SK-N-SH (cell line): Measurements from ENCODE around the gene MRPL53. TPM values are rescaled to one million over a fixed set of nuclear protein-coding genes. Genes with fewer than 3 reads are reported as not detected.
A peak's percentile ranks its signal among the peaks of the same experiment; 100 is the strongest.

Experiments
- CTCF ChIA-PET: fragments of 300-600, 350-600 bp; formaldehyde crosslinking; extraction: SDS; loops from one replicate; lab custom pipeline; 2021; lab: Yijun Ruan, JAX
- POLR2A ChIA-PET: fragments of 350-600 bp; sonication (Branson Sonifier 250); formaldehyde crosslinking; extraction: SDS; loops from one replicate; lab custom pipeline; 2020; ENCODE audit warnings: antibody characterized with exemption, inconsistent platforms; lab: Yijun Ruan, JAX
- DNase-seq: peaks from one replicate; pipeline ENCODE4 v3.0.0; 2012
- H2AFZ ChIP-seq: fragments of 200-600 bp; sonication (generic); 2 replicates; pipeline ENCODE4 v1.8.1; 2016; ENCODE audit warnings: antibody characterized with exemption, mild to moderate bottlenecking, low read depth
- H3F3A ChIP-seq: fragments of 200-600 bp; sonication (generic); replicated peaks from 2 replicates; pipeline ENCODE3; 2016; ENCODE audit warnings: antibody characterized with exemption, mild to moderate bottlenecking; ENCODE audit not compliant: insufficient read depth
- H3K27ac ChIP-seq, 2 experiments: fragments of 200-500 bp in 1 of 2; fragments of 200-600 bp in 1 of 2; sonication (Bioruptor generic) in 1 of 2; sonication (generic), shearing (Covaris generic) in 1 of 2; 2 replicates each; pipeline versions ENCODE4 v1.5.1 to v1.6.1; 2014 to 2016; ENCODE audit warnings: low read depth in 2 of 2, inconsistent platforms in 1 of 2, low read length in 1 of 2, mild to moderate bottlenecking in 1 of 2, mixed read lengths in 1 of 2
- H3K27me3 ChIP-seq: fragments of 200-600 bp; sonication (generic), shearing (Covaris generic); 2 replicates; pipeline ENCODE4 v1.6.1; 2016; ENCODE audit warnings: mixed run types; ENCODE audit not compliant: insufficient read depth
- H3K36me3 ChIP-seq, 2 experiments: fragments of 200-500 bp in 1 of 2; fragments of 200-600 bp in 1 of 2; sonication (Bioruptor generic) in 1 of 2; sonication (generic) in 1 of 2; replicated peaks in 1 of 2; 2 replicates each; pipeline versions ENCODE3 to v1.5.1; 2014 to 2016; ENCODE audit warnings: low read length in 1 of 2, mild to moderate bottlenecking in 1 of 2; ENCODE audit not compliant: insufficient read depth in 2 of 2, control insufficient read depth in 1 of 2
- H3K4me1 ChIP-seq, 2 experiments: fragments of 200-500 bp in 1 of 2; fragments of 200-600 bp in 1 of 2; sonication (Bioruptor generic) in 1 of 2; sonication (generic), shearing (Covaris generic) in 1 of 2; 2 replicates each; pipeline versions ENCODE4 v1.5.1 to v1.6.1; 2014 to 2016; ENCODE audit warnings: low read depth in 1 of 2, low read length in 1 of 2, mixed run types in 1 of 2; ENCODE audit not compliant: insufficient read depth in 2 of 2, control insufficient read depth in 1 of 2
- H3K4me2 ChIP-seq: fragments of 200-600 bp; sonication (generic), shearing (Covaris generic); 2 replicates; pipeline ENCODE4 v1.6.1; 2017; ENCODE audit warnings: mixed run types
- H3K4me3 ChIP-seq, 2 experiments: fragments of 200-500 bp in 1 of 2; fragments of 200-600 bp in 1 of 2; sonication (Bioruptor generic) in 1 of 2; sonication (generic), shearing (Covaris generic) in 1 of 2; 2 replicates each; pipeline versions ENCODE4 v1.5.1 to v1.8.1; 2014 to 2016; ENCODE audit warnings: low read depth in 2 of 2, inconsistent platforms in 1 of 2, low read length in 1 of 2, mild to moderate bottlenecking in 1 of 2, mixed read lengths in 1 of 2, moderate library complexity in 1 of 2
- H3K79me2 ChIP-seq: fragments of 200-600 bp; sonication (generic); 2 replicates; pipeline ENCODE4 v1.8.1; 2017; ENCODE audit warnings: mild to moderate bottlenecking; ENCODE audit not compliant: insufficient read depth
- H3K9ac ChIP-seq: fragments of 200-600 bp; sonication (generic); 2 replicates; pipeline ENCODE4 v1.6.1; 2017; ENCODE audit warnings: mixed run types
- H3K9me2 ChIP-seq: fragments of 200-600 bp; sonication (generic); 2 replicates; pipeline ENCODE4 v1.6.1; 2017; ENCODE audit warnings: mixed run types
- H3K9me3 ChIP-seq: fragments of 200-600 bp; sonication (generic); 2 replicates; pipeline ENCODE4 v1.6.1; 2017; ENCODE audit warnings: mixed run types, mild to moderate bottlenecking, moderate library complexity
- H4K20me1 ChIP-seq: fragments of 200-600 bp; sonication (generic); 2 replicates; pipeline ENCODE4 v1.6.1; 2017; ENCODE audit warnings: mild to moderate bottlenecking, mixed run types; ENCODE audit not compliant: insufficient read depth
- ELF1 ChIP-seq: IDR thresholded peaks from 2 replicates; pipeline ENCODE4 v1.4.0; 2012
- FOXJ3 ChIP-seq: sonication (generic); formaldehyde crosslinking; IDR thresholded peaks from 2 replicates; pipeline ENCODE4 v1.5.1; 2020; ENCODE audit warnings: mild to moderate bottlenecking, missing genetic modification reagents
- GABPA ChIP-seq: IDR thresholded peaks from 2 replicates; pipeline ENCODE4 v1.4.0; 2012; ENCODE audit warnings: low read depth, mild to moderate bottlenecking
- GATA2 ChIP-seq: sonication (generic); formaldehyde crosslinking; IDR thresholded peaks from 2 replicates; pipeline ENCODE4 v1.5.0; 2020; ENCODE audit warnings: mild to moderate bottlenecking, missing genetic modification reagents
- PBX3 ChIP-seq: IDR thresholded peaks from 2 replicates; pipeline ENCODE4; 2012
- POLR2AphosphoS5 ChIP-seq: IDR thresholded peaks from 2 replicates; pipeline ENCODE4 v1.6.1; 2012; ENCODE audit warnings: low read depth, low read length
- RAD21 ChIP-seq: IDR thresholded peaks from 2 replicates; pipeline ENCODE4 v1.6.1; 2012; ENCODE audit warnings: mild to moderate bottlenecking, low read length
- RFX5 ChIP-seq: IDR thresholded peaks from 2 replicates; pipeline ENCODE4 v1.6.1; 2012; ENCODE audit warnings: mild to moderate bottlenecking, improper control_type of control experiment, low read length
- TCF12 ChIP-seq: IDR thresholded peaks from 2 replicates; pipeline ENCODE4 v1.4.0; 2012
- WGBS: methylation state at CpG from one replicate; pipeline ENCODE4 v1.1.6; 2017; ENCODE audit warnings: low lambda C conversion rate; 5-methylcytosine and 5-hydroxymethylcytosine counted together
- polyA plus RNA-seq, 3 experiments: library from polyadenylated mRNA; depleted of rRNA; stranded (reverse); fragments of >200 nt; gene quantifications; 2 replicates each; pipeline ENCODE4 v1.2.3, GENCODE V29; 2012
- TF ChIP-seq, protein P1 (sequence below): fragments of 200-600 bp; sonication (generic); IDR thresholded peaks from 2 replicates; pipeline ENCODE4 v1.6.1; 2017; ENCODE audit warnings: antibody characterized with exemption, mild to moderate bottlenecking, moderate library complexity
- TF ChIP-seq, protein P2 (sequence below): fragments of 150-350 bp; IDR thresholded peaks from 2 replicates; pipeline ENCODE4 v1.6.1; 2016; ENCODE audit warnings: mild to moderate bottlenecking, low read depth, low read length

MRPL53 gene
- polyA plus RNA-seq, 1 of the 3 experiments (the other 2 are of a cell fraction): 95.0 TPM

- Histone ChIP-seq H3K9me2 (no peaks in the 10 kb centered on the region), H3F3A (peaks cover 3% of the 10 kb centered on the region), H3K4me3 (peak overlapping the region; percentile 70 to 97), H3K27ac (no peak overlapping the region), H3K27me3 (no peaks in the 10 kb centered on the region), H3K4me1 (peaks cover 13 to 16% of the 10 kb centered on the region in 2 experiments; a peak in 3 of 4 replicates), H3K9ac (peak overlapping the region; percentile 79), H2AFZ (no peak overlapping the region), H3K36me3 (peaks cover 15 to 25% of the 10 kb centered on the region in 2 experiments), H3K79me2 (peaks cover 70% of the 10 kb centered on the region), H4K20me1 (no peaks in the 10 kb centered on the region), H3K9me3 (no peaks in the 10 kb centered on the region), H3K4me2 (peak overlapping the region; percentile 86)
- DNase-seq: no peak
- WGBS: 57% methylated on average over 2 of the region's 3 CpGs
- ChIA-PET CTCF (interaction anchor here (0.9 to 7.5 kb wide), 14 partner anchors 9 to 147 kb away, joined by 3 to 116 read pairs (median 8); partner anchors contain the start of genes AUP1, HTRA2, MRPL53 and PCGF1), POLR2A (interaction anchor here (1.0 to 3.5 kb wide), 11 partner anchors 9 to 108 kb away, joined by 3 to 24 read pairs (median 8); partner anchors contain the start of genes AUP1, C2orf81, HTRA2 and MRPL53)
- TF ChIP-seq POLR2AphosphoS5 (no peak), RFX5 (no peak)
Observed at GRCh38 chr2:74481431-74481830, 9.0 kb upstream of the MRPL53 start.

GRCh38 chr2:74474899-74475298 is 2.4 kb upstream of the MRPL53 start:
- H3K79me2 ChIP-seq: peaks cover 30% of the 10 kb centered on the region
- 95% methylated on average over 5 of the region's 5 CpGs for WGBS
- no peak overlapping the region for H3K27ac ChIP-seq
- peaks cover 24 to 37% of the 10 kb centered on the region in 2 experiments for H3K36me3 ChIP-seq
- H3K4me2 ChIP-seq: no peak overlapping the region
- no peak overlapping the region for H2AFZ ChIP-seq
- no peak overlapping the region for H3K9ac ChIP-seq
- POLR2A ChIA-PET: interaction anchor here (6.9 kb wide), 1 partner anchor 15 kb away, joined by 60 read pairs; the partner anchor contains the start of gene WBP1
- H3K9me3 ChIP-seq: no peaks in the 10 kb centered on the region
- TF ChIP-seq, protein P1, sequence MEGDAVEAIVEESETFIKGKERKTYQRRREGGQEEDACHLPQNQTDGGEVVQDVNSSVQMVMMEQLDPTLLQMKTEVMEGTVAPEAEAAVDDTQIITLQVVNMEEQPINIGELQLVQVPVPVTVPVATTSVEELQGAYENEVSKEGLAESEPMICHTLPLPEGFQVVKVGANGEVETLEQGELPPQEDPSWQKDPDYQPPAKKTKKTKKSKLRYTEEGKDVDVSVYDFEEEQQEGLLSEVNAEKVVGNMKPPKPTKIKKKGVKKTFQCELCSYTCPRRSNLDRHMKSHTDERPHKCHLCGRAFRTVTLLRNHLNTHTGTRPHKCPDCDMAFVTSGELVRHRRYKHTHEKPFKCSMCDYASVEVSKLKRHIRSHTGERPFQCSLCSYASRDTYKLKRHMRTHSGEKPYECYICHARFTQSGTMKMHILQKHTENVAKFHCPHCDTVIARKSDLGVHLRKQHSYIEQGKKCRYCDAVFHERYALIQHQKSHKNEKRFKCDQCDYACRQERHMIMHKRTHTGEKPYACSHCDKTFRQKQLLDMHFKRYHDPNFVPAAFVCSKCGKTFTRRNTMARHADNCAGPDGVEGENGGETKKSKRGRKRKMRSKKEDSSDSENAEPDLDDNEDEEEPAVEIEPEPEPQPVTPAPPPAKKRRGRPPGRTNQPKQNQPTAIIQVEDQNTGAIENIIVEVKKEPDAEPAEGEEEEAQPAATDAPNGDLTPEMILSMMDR: peak; percentile 45
- TF ChIP-seq, protein P2, sequence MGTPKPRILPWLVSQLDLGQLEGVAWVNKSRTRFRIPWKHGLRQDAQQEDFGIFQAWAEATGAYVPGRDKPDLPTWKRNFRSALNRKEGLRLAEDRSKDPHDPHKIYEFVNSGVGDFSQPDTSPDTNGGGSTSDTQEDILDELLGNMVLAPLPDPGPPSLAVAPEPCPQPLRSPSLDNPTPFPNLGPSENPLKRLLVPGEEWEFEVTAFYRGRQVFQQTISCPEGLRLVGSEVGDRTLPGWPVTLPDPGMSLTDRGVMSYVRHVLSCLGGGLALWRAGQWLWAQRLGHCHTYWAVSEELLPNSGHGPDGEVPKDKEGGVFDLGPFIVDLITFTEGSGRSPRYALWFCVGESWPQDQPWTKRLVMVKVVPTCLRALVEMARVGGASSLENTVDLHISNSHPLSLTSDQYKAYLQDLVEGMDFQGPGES: no peak
- TF ChIP-seq RAD21: peak; percentile 15; the same call in 1 of the 2 replicates
- no peaks in the 10 kb centered on the region for H4K20me1 ChIP-seq
- no peak overlapping the region for H3K4me3 ChIP-seq
- H3K4me1 ChIP-seq: peaks cover 6 to 7% of the 10 kb centered on the region in 2 experiments; a peak in 2 of 4 replicates
- H3K27me3 ChIP-seq: no peaks in the 10 kb centered on the region
- CTCF ChIA-PET: interaction anchor here (0.7 to 3.9 kb wide), 8 partner anchors 9 to 216 kb away, joined by 3 to 28 read pairs (median 4); partner anchors contain the start of gene TLX2
- H3K9me2 ChIP-seq: no peaks in the 10 kb centered on the region
- peak; percentile 37 for DNase-seq
- H3F3A ChIP-seq: peaks cover 35% of the 10 kb centered on the region

- POLR2A ChIA-PET: interaction anchor here (0.6 to 6.9 kb wide), 3 partner anchors 14 to 113 kb away, joined by 4 to 60 read pairs (median 6); partner anchors contain the start of genes PCGF1 and WBP1
- WGBS: 97% methylated on average over 5 of the region's 6 CpGs
- H3K9me2 ChIP-seq: no peaks in the 10 kb centered on the region
Observed at GRCh38 chr2:74474481-74474880, 2.0 kb upstream of the MRPL53 start.

More at GRCh38 chr2:74474481-74474880, 2.0 kb upstream of the MRPL53 start:
- H3K4me3 ChIP-seq: no peak overlapping the region
- CTCF ChIA-PET: interaction anchor here (0.8 to 3.9 kb wide), 6 partner anchors 9 to 139 kb away, joined by 3 to 28 read pairs (median 4); partner anchors contain the start of gene TLX2
- no peak for DNase-seq
- no peaks in the 10 kb centered on the region for H4K20me1 ChIP-seq
- peaks cover 33% of the 10 kb centered on the region for H3F3A ChIP-seq
- H3K4me1 ChIP-seq: peaks cover 6 to 7% of the 10 kb centered on the region in 2 experiments; a peak in 2 of 4 replicates
- H3K79me2 ChIP-seq: peaks cover 26% of the 10 kb centered on the region
- H3K9me3 ChIP-seq: no peaks in the 10 kb centered on the region
- H2AFZ ChIP-seq: no peak overlapping the region
- H3K9ac ChIP-seq: no peak overlapping the region
- no peak overlapping the region for H3K27ac ChIP-seq
- peaks cover 22 to 32% of the 10 kb centered on the region in 2 experiments for H3K36me3 ChIP-seq
- no peak overlapping the region for H3K4me2 ChIP-seq
- no peak for TF ChIP-seq GATA2 (CRISPR knock-in tag)
- TF ChIP-seq, protein P2: no peak
- TF ChIP-seq GABPA: no peak
- TF ChIP-seq FOXJ3: no peak
- TF ChIP-seq ELF1: no peak
- TF ChIP-seq TCF12: no peak
- no peak for TF ChIP-seq PBX3
- TF ChIP-seq, protein P1: no peak
- no peaks in the 10 kb centered on the region for H3K27me3 ChIP-seq
